ENCODE results near the gene RBMXL2.

- no peak for TF ChIP-seq CTCF (IDR thresholded peaks at IDR 0.05)
- no peak for TF ChIP-seq ZFX (IDR thresholded peaks at IDR 0.05; ENCODE audit: borderline replicate concordance)
These were observed 31.2 kb upstream of the RBMXL2 start for GRCh38 chr11:7057641-7058040.
